TTC549 (cell line): ENCODE measurements around the gene RCC1.
"Not testable (repeated sequence)": the region's sequence is repeated elsewhere in the genome, so short reads cannot be mapped to it uniquely, and the experiment has no call there.

Experiments used
- FAIRE-seq: peaks from 2 replicates; lab custom pipeline; 2012; peaks lifted over from hg19 to GRCh38; lab: Jason Lieb, UNC

Gene RCC1

DNA sequence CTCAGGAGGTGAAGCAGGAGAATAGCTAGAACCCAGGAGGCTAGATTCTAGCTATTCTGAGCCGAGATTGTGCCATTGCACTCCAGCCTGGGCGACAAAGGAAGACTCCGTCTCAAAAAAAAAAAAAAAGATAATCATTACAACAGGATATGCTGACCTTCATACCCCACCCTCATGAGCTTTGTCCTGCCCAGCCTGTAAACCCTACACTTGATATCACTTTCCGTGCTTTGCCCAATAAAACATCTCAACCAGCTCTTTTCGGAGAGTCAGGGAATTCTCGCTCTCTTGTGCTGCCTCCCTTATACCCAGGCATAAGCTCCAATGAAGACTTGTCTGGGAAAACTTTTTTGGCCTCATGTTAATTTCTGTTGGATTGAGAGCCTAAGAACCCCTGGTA is 45.5 kb downstream of the RCC1 start:
- FAIRE-seq, result no peak

DNA sequence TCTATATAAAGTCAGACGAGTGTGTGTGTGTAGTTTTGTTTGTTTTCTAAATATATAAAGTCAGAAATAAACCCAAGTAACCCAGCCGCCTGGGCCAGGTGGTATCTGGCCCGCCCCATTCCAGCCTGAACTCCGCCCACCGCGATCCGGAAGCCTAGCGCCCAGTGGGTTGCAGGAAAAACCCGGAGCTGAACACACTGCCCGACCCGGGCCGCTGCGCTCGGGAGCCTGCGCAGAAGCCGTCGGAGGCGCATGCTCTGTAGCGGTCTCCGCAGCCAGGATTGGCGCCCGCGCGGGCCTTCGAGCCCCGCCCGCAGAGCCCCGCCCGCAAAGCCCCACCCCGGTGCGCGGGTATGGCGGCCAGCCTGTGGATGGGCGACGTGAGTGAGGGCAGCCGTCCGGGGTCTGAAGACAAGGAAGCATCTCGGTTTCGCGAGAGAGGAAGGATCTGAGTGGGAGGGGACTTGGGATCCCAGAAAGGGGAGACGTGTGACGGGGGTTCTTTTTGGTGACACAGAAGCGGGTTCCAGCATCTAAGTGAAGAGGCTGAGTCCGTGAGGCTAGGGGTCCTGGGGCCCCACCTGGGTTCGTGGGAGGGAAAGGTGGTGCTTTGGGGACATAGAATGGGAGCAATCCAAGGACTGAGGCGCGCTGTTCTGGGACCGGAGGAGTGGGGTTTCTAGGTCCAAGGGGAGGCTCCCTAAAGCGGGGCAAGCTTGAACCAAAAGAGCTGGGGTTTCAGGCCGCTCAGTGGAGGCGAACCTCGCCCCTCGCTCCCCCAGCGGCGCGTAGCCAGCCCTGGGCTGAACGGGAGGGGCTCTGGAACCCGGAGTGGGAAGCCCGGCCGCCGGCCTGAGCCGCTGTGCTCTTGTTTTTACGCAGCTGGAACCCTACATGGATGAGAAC is 47.2 kb downstream of the RCC1 start, which contains the start of gene TRNAU1AP:
Gene TRNAU1AP (plus strand): TSS at position 328 of the 906 bp plus-strand sequence. CDS start 26 bp downstream, at position 354.
- FAIRE-seq, result no peak

DNA sequence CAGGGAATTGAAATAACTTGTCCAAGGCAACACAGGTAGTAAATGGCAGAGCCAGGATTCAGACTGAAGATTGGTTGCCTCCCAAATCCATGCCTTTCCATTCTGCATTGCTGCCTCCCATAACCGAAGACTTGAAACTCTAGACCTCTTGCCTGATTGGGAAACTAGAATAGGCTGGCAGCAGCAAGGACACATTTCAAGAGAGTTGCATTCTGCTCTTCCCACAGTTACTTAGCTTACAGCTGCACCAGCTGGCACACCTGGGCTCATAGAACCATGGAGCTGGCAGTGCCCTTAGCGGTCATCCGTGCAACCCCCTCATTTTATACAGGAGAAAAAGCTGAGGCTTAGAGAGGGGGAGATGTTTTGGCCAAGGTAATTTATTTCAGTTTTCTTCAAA is 55.0 kb downstream of the RCC1 start:
- FAIRE-seq, result no peak

DNA sequence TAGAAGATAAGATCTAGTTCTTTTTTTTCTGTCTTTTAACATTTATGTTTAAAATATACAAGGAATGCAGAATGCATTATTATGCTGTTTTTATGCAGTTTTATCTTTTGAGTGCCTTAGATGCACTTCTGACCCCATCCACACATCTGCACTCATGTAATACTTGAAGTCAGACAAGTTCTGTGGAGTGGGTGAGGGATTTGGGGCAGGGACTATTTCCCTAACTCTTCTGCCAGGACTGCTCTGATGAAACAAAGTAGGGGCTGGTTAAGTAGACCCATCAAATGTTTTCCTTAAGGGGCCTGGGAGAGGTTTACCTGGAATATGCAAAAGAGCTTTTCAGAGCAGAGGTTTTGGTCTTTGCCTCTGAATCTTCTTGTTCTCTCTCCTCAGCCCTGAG is 58.5 kb downstream of the RCC1 start:
- FAIRE-seq, result no peak

DNA sequence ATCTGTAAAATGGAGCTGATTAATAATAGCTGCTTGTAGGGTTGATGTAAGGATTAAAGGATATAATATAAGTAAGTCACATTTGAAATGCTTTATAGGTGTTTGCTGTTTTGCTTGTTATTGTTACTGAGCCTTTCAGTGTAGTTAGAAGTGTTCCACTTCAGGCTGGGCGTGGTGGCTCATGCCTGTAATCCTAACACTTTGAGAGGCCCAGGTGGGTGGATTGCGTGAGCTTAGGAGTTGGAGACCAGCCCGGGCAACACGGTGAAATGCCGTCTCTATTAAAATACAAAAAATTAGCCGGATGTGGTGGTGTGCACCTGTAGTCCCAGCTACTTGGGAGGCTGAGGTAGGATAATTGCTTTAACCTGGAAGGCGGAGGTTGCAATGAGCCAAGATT is 59.2 kb downstream of the RCC1 start:
- no peak for FAIRE-seq

DNA sequence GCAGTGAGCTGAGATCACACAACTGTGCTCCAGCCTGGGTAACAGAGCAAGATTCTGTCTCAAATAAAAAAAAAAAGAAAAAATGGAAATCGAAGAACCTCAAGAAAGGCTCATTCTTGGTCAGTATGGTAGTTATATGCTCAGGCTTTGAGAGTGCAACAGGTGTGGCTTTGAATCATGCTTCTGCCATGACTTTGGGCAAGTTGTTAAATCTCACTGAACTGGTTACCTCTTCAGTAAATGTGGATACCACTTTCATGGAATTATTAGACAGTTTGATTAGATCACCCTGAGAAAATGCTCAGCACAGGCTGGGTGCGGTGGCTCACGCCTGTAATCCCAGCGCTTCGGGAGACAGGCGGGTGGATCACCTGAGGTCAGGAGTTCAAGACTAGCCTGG is 59.9 kb downstream of the RCC1 start:
- no peak for FAIRE-seq

DNA sequence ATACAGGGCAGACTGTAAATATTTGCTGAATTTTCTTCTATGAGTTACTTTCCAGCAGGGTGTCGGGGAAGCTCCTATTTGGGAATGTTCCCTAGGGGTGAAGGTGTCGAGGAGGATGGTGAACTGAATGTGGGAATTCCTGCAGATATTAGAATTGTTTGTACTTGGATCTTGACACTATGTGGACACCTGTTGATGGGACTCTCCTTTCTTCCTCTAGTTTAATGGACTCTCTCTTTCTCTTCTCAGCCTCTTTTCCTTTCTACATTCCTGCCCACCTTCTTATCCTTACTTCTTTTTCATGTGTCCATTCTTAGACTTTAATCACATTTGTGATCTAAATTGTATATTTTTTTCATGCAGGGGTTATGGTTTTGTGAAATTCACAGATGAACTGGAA is 61.1 kb downstream of the RCC1 start:
- FAIRE-seq, result no peak

DNA sequence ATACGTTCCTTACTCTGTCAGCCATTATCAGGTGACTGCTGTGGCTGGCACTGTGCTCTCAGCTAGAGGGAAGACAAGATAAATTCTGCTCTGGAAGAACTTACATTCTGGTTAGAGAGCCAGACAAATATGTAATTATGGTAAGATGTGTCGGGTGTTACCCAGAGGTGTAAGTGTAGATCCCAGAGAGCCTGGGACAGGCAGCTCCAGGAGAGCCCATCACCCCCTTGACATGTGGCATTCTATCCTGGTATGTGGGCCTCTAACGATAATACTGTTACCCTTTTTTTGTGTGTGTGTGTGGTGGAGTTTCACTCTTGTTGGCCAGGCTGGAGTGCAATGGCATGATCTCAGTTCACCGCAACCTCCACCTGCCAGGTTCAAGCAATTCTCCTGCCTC is 66.1 kb downstream of the RCC1 start:
- FAIRE-seq, result no peak

DNA sequence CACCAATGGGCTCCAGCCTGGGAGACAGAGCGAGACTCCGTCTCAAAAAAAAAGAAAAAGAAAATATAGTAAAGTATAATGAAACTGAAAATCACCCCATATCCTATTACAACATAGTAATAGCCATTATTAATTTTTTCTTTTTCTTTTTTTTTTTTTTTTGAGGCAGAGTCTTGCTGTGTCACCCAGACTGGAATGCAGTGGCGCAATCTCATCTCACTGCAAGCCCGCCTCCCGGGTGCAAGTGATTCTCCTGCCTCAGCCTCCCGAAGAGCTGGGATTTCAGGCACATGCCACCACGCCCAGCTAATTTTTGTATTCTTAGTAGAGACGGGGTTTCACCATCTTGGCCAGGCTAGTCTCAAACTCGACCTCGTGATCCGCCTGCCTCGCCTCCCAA is 67.0 kb downstream of the RCC1 start:
- not testable (repeated sequence) for FAIRE-seq

DNA sequence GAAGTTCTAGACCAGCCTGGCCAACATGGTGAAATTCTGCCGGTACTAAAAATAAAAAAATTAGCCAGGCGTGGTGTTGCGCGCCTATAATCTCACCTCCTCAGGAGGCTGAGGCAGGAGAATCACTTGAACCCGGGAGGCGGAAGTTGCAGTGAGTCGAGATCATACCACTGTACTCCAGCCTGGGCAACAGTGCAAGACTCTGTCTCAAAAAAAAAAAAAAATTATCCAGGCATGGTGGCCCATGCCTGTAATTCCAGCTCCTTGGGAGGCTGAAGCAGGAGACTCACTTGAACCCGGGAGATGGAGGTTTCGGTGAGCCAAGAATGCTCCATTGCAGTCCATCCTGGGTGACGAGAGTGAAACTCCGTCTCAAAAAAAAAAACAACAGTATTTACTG is 67.7 kb downstream of the RCC1 start:
- FAIRE-seq, result no peak

DNA sequence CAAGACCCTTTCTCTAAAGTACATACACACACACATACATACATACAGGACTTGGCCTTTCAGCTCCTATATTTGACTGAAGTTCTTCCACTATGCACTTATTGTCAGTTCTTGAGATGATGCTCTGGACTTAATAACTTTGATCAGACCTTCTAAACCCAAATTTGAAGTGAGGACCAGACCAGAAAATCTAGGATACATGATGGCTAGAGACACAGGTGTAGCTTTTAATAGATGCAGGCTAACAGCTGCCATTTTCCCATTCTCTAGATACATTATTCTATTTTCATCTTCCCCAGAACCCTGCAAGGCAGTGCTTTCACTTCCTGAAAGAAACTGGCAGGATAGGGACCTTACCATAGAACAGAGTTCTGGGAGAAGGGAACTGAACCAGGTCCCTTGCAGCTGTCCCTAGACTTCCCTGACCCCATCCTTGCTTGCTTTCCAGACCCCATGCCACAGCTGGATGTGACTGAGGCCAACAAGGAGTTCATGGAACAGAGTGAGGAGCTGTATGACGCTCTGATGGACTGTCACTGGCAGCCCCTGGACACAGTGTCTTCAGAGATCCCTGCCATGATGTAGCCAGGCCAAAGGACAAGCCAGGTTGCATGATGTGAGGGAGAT is 71.3 kb downstream of the RCC1 start:
- FAIRE-seq, result no peak

DNA sequence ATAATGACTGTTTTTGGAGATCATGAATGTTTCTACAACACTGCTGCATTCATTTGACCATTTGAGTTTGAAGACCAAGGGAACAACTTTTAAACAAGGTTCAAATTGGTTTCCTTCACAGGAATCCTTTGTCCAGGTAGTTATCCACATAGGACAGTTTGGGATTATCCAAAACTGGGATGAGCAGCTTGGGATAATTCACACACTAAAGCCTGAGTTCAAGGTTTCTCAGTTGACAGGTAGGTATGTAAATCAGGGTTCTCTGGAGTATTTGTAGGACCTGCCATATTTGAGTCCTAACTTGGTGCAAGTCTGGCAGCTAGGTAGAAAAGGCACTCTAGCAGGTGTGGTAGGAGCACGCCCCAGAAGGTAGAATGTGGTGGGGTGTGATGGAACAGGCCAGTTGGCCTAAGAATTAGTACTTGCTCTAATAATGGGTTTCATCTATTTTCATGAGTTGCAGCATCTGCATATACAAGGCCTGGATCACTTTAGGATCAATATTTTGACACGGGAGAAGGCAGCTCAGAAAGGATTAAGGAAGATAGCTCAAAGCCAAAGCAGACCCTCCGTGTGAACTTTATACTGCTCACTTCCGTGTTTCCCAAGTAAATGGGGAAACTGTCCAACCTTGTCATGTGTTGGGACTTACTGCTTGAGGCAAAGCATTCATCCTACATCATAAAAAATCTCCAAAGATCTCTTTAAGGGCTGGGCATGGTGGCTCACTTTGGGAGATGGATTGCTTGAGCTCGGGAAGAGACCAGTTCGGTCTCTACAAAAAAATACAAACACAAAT is 72.1 kb downstream of the RCC1 start:
- FAIRE-seq, result no peak

DNA sequence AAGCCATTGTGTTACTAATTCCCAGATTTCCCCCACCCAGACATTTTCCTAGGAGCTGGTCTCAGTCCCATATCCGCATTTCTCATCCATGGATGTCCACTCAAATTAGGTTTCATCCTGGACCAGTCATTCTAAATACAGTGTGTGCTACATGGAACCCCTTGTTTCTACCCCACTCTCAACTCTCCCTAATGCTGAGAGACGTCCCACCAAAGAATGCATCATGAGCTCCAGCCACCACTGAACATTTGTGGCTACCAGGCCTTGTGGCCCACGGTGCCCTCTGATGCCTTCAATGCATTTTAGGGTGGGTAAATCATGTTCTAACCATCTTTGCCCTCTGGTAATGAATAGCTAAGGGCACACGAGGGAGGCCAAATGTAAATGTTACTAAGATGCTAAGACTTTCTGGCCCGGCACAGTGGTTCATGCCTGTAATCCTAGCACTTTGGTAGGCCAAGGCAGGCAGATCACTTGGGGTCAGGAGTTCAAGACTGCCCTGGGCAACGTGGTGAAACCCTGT is 72.9 kb downstream of the RCC1 start:
- no peak for FAIRE-seq

DNA sequence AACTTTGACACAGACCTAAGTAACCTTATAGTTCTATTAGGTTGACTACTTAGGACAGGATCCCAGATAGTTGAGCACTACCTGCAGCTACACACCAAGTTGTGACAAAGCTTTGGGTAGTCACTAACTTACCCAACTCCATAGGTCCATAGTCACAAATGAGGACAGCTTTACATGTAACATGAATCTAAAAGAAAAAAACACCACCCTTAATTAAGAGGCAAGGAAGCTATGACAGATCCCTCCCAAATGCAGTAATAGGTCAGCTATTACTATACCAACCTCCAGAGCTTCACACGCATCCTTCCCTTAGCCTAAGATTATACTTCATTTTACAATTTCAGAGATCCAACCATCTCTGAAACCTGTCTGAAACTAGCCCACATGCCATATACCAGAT is 73.6 kb downstream of the RCC1 start:
- no peak for FAIRE-seq

DNA sequence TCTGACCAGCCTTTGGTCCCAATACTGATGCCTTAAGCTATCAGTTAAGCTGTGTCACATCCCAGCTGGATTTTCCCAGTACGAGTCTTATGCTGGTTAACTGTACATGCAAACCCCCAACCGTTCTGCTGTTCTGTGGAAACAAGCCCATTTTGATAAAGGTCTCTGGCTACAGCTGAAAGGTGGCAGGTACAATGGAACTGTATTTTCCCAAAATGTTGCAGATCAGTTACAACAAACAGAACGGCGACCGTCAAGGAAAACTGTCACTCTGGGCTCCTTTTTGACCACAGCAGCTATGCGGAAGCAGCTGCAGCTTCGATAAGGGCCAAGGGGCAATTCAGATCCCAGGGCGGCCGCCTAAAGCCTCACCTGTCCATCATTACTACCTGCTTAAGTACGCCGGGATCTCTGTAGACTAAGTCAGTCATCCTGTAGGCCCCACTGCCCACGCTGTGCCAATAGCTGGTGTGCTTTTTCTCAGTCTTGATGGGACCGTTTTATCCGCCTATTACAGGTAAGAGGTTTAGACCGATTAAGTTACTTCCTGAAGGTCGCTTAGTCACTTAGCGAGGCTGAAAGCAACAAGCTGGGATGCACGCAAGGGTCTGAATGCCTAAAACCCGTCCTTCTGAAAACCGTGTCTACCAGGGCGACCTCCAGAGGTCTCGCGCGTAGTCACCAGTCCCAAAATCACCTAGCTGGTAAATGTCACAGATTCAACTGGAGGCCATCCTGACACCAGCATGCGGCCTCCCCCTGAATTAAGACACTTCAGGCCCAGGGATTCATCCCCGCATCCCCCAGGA is 75.1 kb downstream of the RCC1 start:
- FAIRE-seq, result no peak

DNA sequence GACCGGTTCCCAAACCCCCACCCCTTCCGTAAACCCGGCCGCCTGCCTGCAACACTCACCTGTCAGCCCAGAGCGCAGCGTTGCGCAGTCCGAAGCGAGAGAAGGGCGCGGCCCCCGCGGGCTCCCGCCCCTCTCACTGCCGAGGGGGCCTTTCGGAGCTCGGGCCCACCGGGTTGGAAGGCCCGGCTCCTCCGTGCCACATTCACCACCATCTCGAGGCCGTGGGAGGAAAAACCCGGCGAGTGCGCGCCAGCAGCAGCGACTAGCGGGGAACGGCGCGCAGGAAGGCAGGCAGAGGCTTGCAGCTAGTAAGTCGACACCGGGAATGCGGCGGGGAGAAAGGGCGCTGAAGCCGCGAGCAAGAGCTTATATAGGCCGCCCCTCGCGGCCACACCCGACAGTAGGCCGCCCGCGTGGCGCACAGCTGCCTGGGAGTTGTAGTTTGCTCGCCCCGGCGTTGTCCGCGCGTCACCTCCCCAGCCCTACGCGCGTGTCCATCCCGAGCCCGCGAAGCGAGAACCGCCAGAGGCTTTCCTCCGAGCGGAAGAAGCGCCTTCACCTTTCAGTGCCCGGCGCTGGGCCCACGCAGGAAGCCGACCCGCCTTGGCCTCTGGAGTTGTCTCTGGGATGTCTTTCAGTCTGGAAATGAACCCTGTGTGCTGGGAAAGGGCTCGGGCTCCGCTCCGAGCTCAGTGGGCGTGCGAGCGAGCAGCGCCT is 75.8 kb downstream of the RCC1 start:
- no peak for FAIRE-seq

DNA sequence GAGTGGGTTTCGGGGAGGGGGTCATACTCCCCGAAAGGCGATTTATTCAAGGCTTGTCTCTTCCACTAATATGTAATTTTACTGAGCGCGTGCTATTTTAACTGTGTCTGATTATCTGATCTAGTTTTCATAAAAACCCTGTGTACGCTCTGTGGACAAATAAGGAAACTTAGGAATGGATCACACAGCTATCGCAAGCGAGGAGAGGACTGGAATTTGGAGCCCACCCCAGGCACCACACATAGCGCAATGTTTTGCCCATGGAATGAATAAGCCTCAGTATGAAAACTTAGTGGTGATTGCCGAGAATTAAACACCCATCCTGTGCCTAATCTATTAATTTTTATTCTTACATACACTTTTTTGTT is 76.4 kb downstream of the RCC1 start:
- no peak for FAIRE-seq

DNA sequence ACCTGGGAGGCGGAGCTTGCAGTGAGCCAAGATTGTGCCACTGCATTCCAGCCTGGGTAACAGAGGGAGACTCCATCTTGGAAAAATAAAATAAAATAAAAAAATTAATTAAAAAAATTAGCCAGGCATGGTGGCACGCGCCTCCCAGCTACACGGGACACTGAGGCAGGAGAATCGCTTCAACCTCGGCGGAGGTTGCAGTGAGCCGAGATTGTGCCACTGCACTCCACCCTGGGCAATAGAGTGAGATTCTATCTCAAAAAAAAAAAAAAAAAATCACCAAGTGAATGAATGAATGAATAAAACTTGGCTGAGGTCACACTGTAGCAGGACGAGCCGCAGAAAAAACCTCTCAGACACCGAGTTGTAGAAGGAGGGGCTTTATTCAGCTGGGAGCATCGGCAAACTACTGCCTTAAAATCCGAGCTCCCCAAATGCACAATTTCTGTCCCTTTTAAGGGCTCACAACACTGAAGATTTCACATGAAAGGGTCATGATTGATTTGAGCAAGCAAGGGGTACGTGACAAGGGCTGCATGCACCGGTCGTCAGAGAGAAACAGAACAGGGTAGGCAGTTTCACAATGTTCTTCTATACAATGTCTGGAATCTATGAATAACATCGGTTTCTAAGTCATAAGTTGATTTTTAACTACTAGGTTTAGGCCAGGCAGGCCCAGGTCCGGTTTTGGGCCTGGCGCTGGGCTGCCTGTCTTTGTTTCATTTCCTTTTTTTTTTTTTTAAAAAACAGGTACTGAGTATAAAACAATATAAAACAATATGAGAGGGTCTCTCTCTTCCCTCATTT is 80.9 kb downstream of the RCC1 start:
- not testable (repeated sequence) for FAIRE-seq
